IPS-11a (cell line): ENCODE data around the gene FAM111A.

Source experiments
- H3K4me3 ChIP-seq: one replicate; pipeline ENCODE4 v1.5.1; 2013; ENCODE audit warnings: low read depth, low read length, control low read depth

Gene FAM111A

GRCh38 chr11:59198726-59199125 is 56.1 kb downstream of the FAM111A start:
- H3K4me3 ChIP-seq = no peak overlapping the region

GRCh38 chr11:59199546-59200422 is 57.1 kb downstream of the FAM111A start:
- H3K4me3 ChIP-seq = no peak overlapping the region

GRCh38 chr11:59200423-59200746 is 57.7 kb downstream of the FAM111A start:
- H3K4me3 ChIP-seq = no peak overlapping the region

- H3K4me3 ChIP-seq = no peak overlapping the region
Measured at GRCh38 chr11:59201353-59201752, 58.7 kb downstream of the FAM111A start.
